H1 (cell line): ENCODE data around the gene N4BP3. TPM values are rescaled to one million over a fixed set of nuclear protein-coding genes. Genes with fewer than 3 reads are reported as not detected.
"Not testable (repeated sequence)": the region's sequence is repeated elsewhere in the genome, so short reads cannot be mapped to it uniquely, and the experiment has no call there.

Source experiments
- CTCF ChIA-PET: fragments of 300-600 bp; sonication (Branson Sonifier 250); formaldehyde crosslinking; loops from one replicate; lab custom pipeline; 2021; ENCODE audit not compliant: partially characterized antibody; lab: Charles Lee
- POLR2A ChIA-PET: fragments of 300-600 bp; sonication (Branson Sonifier 250); formaldehyde crosslinking; loops from one replicate; lab custom pipeline; 2021; ENCODE audit warnings: inconsistent platforms; ENCODE audit not compliant: partially characterized antibody; lab: Charles Lee
- DNase-seq, 2 experiments: peaks; one replicate each; pipeline versions ENCODE4 v3.0.0 to v3.0.0-alpha.2; 2010 to 2022; ENCODE audit warnings: low spot score in 2 of 2, low read depth in 1 of 2, mixed read lengths in 1 of 2
- FAIRE-seq: peaks from 2 replicates; lab custom pipeline; 2011; peaks lifted over from hg19 to GRCh38; lab: Jason Lieb, UNC
- H2AFZ ChIP-seq: 2 replicates; pipeline ENCODE4 v1.8.1; 2012; ENCODE audit warnings: low read length, inconsistent platforms
- H2AK5ac ChIP-seq: 2 replicates; pipeline ENCODE4 v1.6.1; 2013; ENCODE audit warnings: low read depth, low read length
- H2BK120ac ChIP-seq: replicated peaks from 2 replicates; pipeline ENCODE3; 2013; ENCODE audit warnings: low read depth, low read length, inconsistent platforms
- H2BK12ac ChIP-seq: 2 replicates; pipeline ENCODE4 v1.6.1; 2013; ENCODE audit warnings: low read depth, low read length
- H2BK15ac ChIP-seq: 2 replicates; pipeline ENCODE4 v1.6.1; 2013; ENCODE audit warnings: low read length
- H2BK20ac ChIP-seq: 2 replicates; pipeline ENCODE4 v1.6.1; 2013; ENCODE audit warnings: low read length
- H2BK5ac ChIP-seq: 2 replicates; pipeline ENCODE4 v1.6.1; 2013; ENCODE audit warnings: low read depth, low read length
- H3K14ac ChIP-seq: 2 replicates; pipeline ENCODE4 v1.6.1; 2013; ENCODE audit warnings: inconsistent platforms; ENCODE audit not compliant: insufficient read length
- H3K18ac ChIP-seq: 2 replicates; pipeline ENCODE4 v1.6.1; 2013; ENCODE audit warnings: low read length; ENCODE audit errors: extremely low read depth
- H3K23ac ChIP-seq: 2 replicates; pipeline ENCODE4 v1.6.1; 2013; ENCODE audit warnings: inconsistent platforms; ENCODE audit not compliant: insufficient read length
- H3K23me2 ChIP-seq: 2 replicates; pipeline ENCODE4 v1.6.1; 2013; ENCODE audit warnings: low read depth, low read length
- H3K27ac ChIP-seq: 2 replicates; pipeline ENCODE4 v1.6.1; 2011; ENCODE audit warnings: low read depth, low read length, inconsistent platforms
- H3K27me3 ChIP-seq, 4 experiments: replicated peaks in 1 of 4; 1 replicate in 1 of 4; 2 replicates in 3 of 4; pipeline versions ENCODE4 v1.6.1 to v1.8.1; 2011 to 2013; ENCODE audit warnings: low read length in 3 of 4, mild to moderate bottlenecking in 3 of 4, inconsistent platforms in 2 of 4, mixed read lengths in 2 of 4, moderate library complexity in 1 of 4; ENCODE audit not compliant: control insufficient read depth in 3 of 4, insufficient read depth in 3 of 4; ENCODE audit errors: extremely low read depth in 1 of 4
- H3K36me3 ChIP-seq, 4 experiments: 2 replicates each; pipeline versions ENCODE4 v1.6.1 to v1.8.1; 2011 to 2013; ENCODE audit warnings: mild to moderate bottlenecking in 4 of 4, low read length in 3 of 4, moderate library complexity in 2 of 4, control low read depth in 1 of 4, inconsistent platforms in 1 of 4; ENCODE audit not compliant: insufficient read depth in 4 of 4, control insufficient read depth in 2 of 4
- H3K4ac ChIP-seq: replicated peaks from 2 replicates; pipeline ENCODE3; 2013; ENCODE audit warnings: low read length, low read depth, mixed read lengths, inconsistent platforms; ENCODE audit not compliant: insufficient read length
- H3K4me1 ChIP-seq, 4 experiments: replicated peaks in 1 of 4; 1 replicate in 1 of 4; 2 replicates in 3 of 4; pipeline versions ENCODE4 v1.6.1 to v1.8.1; 2011 to 2013; ENCODE audit warnings: low read length in 3 of 4, inconsistent platforms in 2 of 4, mixed read lengths in 1 of 4; ENCODE audit not compliant: insufficient read depth in 4 of 4, control insufficient read depth in 3 of 4
- H3K4me2 ChIP-seq, 2 experiments: 2 replicates each; pipeline versions ENCODE4 v1.6.1 to v1.8.1; 2011 to 2013; ENCODE audit warnings: low read depth in 2 of 2, low read length in 2 of 2, control low read depth in 1 of 2, inconsistent platforms in 1 of 2, mild to moderate bottlenecking in 1 of 2; ENCODE audit not compliant: insufficient read depth in 1 of 2
- H3K4me3 ChIP-seq, 4 experiments: fragments of 200-600, 300-600 bp in 1 of 4; sonication (generic), shearing (Covaris generic), sonication (Bioruptor Twin) in 1 of 4; 2 replicates each; pipeline versions ENCODE4 v1.5.1 to v1.8.1; 2011 to 2016; ENCODE audit warnings: low read length in 4 of 4, low read depth in 3 of 4, control low read depth in 2 of 4, inconsistent platforms in 2 of 4, mild to moderate bottlenecking in 2 of 4, mixed read lengths in 1 of 4, moderate library complexity in 1 of 4; ENCODE audit not compliant: insufficient read depth in 2 of 4; ENCODE audit errors: extremely low read depth in 1 of 4
- H3K56ac ChIP-seq: replicated peaks from 2 replicates; pipeline ENCODE3; 2013; ENCODE audit warnings: low read depth, mild to moderate bottlenecking, mixed read lengths, low read length, inconsistent platforms; ENCODE audit not compliant: insufficient read length
- H3K79me1 ChIP-seq: 2 replicates; pipeline ENCODE4 v1.6.1; 2013; ENCODE audit warnings: low read depth, low read length, control low read depth
- H3K79me2 ChIP-seq, 2 experiments: 2 replicates each; pipeline versions ENCODE4 v1.6.1 to v1.8.1; 2012 to 2013; ENCODE audit warnings: low read length in 2 of 2, mild to moderate bottlenecking in 2 of 2, inconsistent platforms in 1 of 2; ENCODE audit not compliant: insufficient read depth in 2 of 2, control insufficient read depth in 1 of 2
- H3K9ac ChIP-seq, 4 experiments: replicated peaks in 1 of 4; 1 replicate in 1 of 4; 2 replicates in 3 of 4; pipeline versions ENCODE4 v1.6.1 to v1.8.1; 2011 to 2013; ENCODE audit warnings: low read depth in 3 of 4, low read length in 3 of 4, control low read depth in 2 of 4, mild to moderate bottlenecking in 2 of 4, moderate library complexity in 2 of 4, inconsistent platforms in 1 of 4; ENCODE audit errors: extremely low read depth in 1 of 4
- H3K9me3 ChIP-seq, 2 experiments: 2 replicates each; pipeline versions ENCODE4 v1.6.1 to v1.8.1; 2012 to 2013; ENCODE audit warnings: mild to moderate bottlenecking in 2 of 2, moderate library complexity in 2 of 2, control low read depth in 1 of 2, inconsistent platforms in 1 of 2, low read depth in 1 of 2, low read length in 1 of 2, mixed read lengths in 1 of 2; ENCODE audit not compliant: insufficient read depth in 2 of 2
- H4K20me1 ChIP-seq, 2 experiments: replicated peaks in 1 of 2; 2 replicates each; pipeline versions ENCODE3 to v1.8.1; 2011 to 2013; ENCODE audit warnings: inconsistent platforms in 2 of 2, low read length in 2 of 2, mild to moderate bottlenecking in 1 of 2; ENCODE audit not compliant: insufficient read depth in 2 of 2, control insufficient read depth in 1 of 2
- H4K5ac ChIP-seq: 2 replicates; pipeline ENCODE4 v1.6.1; 2013; ENCODE audit warnings: low read length, low read depth, mixed read lengths, inconsistent platforms; ENCODE audit not compliant: insufficient read length
- H4K8ac ChIP-seq: 2 replicates; pipeline ENCODE4 v1.8.0; 2013; ENCODE audit warnings: mild to moderate bottlenecking, moderate library complexity, low read length, inconsistent platforms; ENCODE audit not compliant: insufficient read depth; ENCODE audit errors: extremely low read depth
- H4K91ac ChIP-seq: replicated peaks from 2 replicates; pipeline ENCODE3; 2013; ENCODE audit warnings: low read length, mixed read lengths, inconsistent platforms; ENCODE audit not compliant: insufficient read length
- POLR2AphosphoS5 ChIP-seq: IDR thresholded peaks from 2 replicates; pipeline ENCODE4 v1.6.1; 2011; ENCODE audit warnings: low read depth, low read length
- whole genome bisulfite sequencing, 2 experiments: shearing (Covaris generic) in 1 of 2; methylation state at CpG; one replicate each; pipeline versions ENCODE4 v1.1.6 to v1.1.7; 2013 to 2015; ENCODE audit warnings: low lambda C conversion rate in 2 of 2, mixed read lengths in 2 of 2, inconsistent platforms in 1 of 2, low coverage in 1 of 2, missing lambda C conversion rate in 1 of 2; ENCODE audit not compliant: insufficient replicate concordance in 2 of 2, insufficient coverage in 1 of 2, insufficient read length in 1 of 2; ENCODE audit errors: extremely low coverage in 1 of 2, missing lambda C conversion rate in 1 of 2; 5-methylcytosine and 5-hydroxymethylcytosine counted together
- polyA plus RNA-seq, 7 experiments: library from polyadenylated mRNA; depleted of rRNA in 3 of 7; stranded (reverse) in 5 of 7; unstranded in 2 of 7; fragments of >200 nt in 5 of 7; fragments of 200-250 nt in 2 of 7; gene quantifications; 1 replicate in 5 of 7; 2 replicates in 1 of 7; 4 replicates in 1 of 7; pipeline versions ENCODE4 v1.2.1 to v1.2.3, GENCODE V29; 2011 to 2013; ENCODE audit warnings: missing spikeins in 2 of 7, mixed read lengths in 2 of 7
- total RNA-seq: library from RNA; stranded (reverse); fragmentation: NEBNext Ultra II Directional; extraction: Animal tissue kit (Norgen Biotek cat#: 25700); gene quantifications from 2 replicates; pipeline ENCODE4 v1.2.1, GENCODE V29; 2021

The N4BP3 gene
- total and polyA plus RNA-seq, 2 of the 8 experiments (the other 6 are each of a cell fraction or from before 2014, with no cell fraction given): 13.1 to 39.2 TPM

GRCh38 chr5:178127300-178128009, 14.1 kb downstream of the N4BP3 start:
- Histone ChIP-seq H3K9ac (peak overlapping the region in 3 of 4 experiments; percentile 38 to 46 (median 46); a peak in 5 of 7 replicates), H3K4me2 (peak overlapping the region; percentile 36 to 49; a peak in 3 of 4 replicates), H3K4me1 (peaks cover 12 to 43% (median 31%) of the 10 kb centered on the region in 4 experiments), H3K18ac (peak overlapping the region; percentile 88), H4K5ac (peak overlapping the region; percentile 83), H2BK5ac (peak overlapping the region; percentile 98), H3K4me3 (peak overlapping the region in 1 of 4 experiments; percentile 34; a peak in 2 of 8 replicates), H3K36me3 (peaks cover 0 to 11% (median 5%) of the 10 kb centered on the region in 4 experiments; a peak in 2 of 8 replicates), H3K27ac (peak overlapping the region; percentile 82; the same call in 1 of the 2 replicates), H3K23ac (peak overlapping the region; percentile 6), H2BK20ac (peak overlapping the region; percentile 100; the same call in 1 of the 2 replicates), H3K79me2 (peaks cover 4 to 20% of the 10 kb centered on the region in 2 experiments; a peak in 3 of 4 replicates), H2AK5ac (peak overlapping the region; percentile 75; the same call in 1 of the 2 replicates), H4K8ac (peak overlapping the region; percentile 62), H3K4ac (peak overlapping the region; percentile 94), H2BK12ac (peak overlapping the region; percentile 97), H2BK120ac (peak overlapping the region; percentile 87), H4K91ac (peak overlapping the region; percentile 100), H3K56ac (peak overlapping the region; percentile 36)
- not testable (repeated sequence) for H3K14ac ChIP-seq, DNase-seq, H2AFZ ChIP-seq, H3K9me3 ChIP-seq, H2BK15ac ChIP-seq, H3K27me3 ChIP-seq, H3K79me1 ChIP-seq, FAIRE-seq, H4K20me1 ChIP-seq, H3K23me2 ChIP-seq
- ChIA-PET CTCF (interaction anchor here (0.6 to 9.1 kb wide), 7 partner anchors 11 to 688 kb away, joined by 3 to 149 read pairs (median 7); partner anchors contain the start of gene NHP2), POLR2A (interaction anchor here (0.6 to 40.7 kb wide), 12 partner anchors 6 to 582 kb away, joined by 3 to 1250 read pairs (median 4); partner anchors contain the start of genes N4BP3, NHP2 and RMND5B)
- TF ChIP-seq POLR2AphosphoS5: peak; percentile 68; the same call in 1 of the 2 replicates
- 77% methylated on average over 14 of the region's 14 CpGs; no CpG with 5 or more reads in 1 of the 2 experiments for WGBS, 2 experiments
